Activated CD8-positive, alpha-beta T cell treated with anti-CD3 and anti-CD28 coated beads for 36 hours (primary cell): ENCODE results near the gene FUZ. TPM values are rescaled to one million over a fixed set of nuclear protein-coding genes. Genes with fewer than 3 reads are reported as not detected.

Experiments used
- ATAC-seq: fragments of 200-7000 bp; cut with Tn5 transposase; one replicate; pipeline ENCODE4 v1.10.0; 2021; ENCODE audit warnings: mild to moderate bottlenecking, moderate library complexity
- CTCF ChIA-PET: fragments of 350-600 bp; sonication (Branson Sonifier 250); formaldehyde crosslinking; loops from one replicate; lab custom pipeline; 2021; ENCODE audit warnings: antibody characterized with exemption; lab: Charles Lee
- POLR2A ChIA-PET: fragments of 350-600 bp; sonication (Branson Sonifier 250); formaldehyde crosslinking; loops from one replicate; lab custom pipeline; 2021; ENCODE audit warnings: antibody characterized with exemption; lab: Charles Lee
- DNase-seq: peaks from one replicate; pipeline ENCODE4 v3.0.0-alpha.2; 2020
- H3K27ac Mint-ChIP-seq: one replicate; pipeline ENCODE4 v1.8.0; 2021; ENCODE audit warnings: mild to moderate bottlenecking, mixed read lengths
- H3K27me3 Mint-ChIP-seq: one replicate; pipeline ENCODE4 v1.8.0; 2021; ENCODE audit warnings: mixed read lengths
- H3K36me3 Mint-ChIP-seq: one replicate; pipeline ENCODE4 v1.8.0; 2021; ENCODE audit warnings: low read depth, mixed read lengths
- H3K4me1 Mint-ChIP-seq: one replicate; pipeline ENCODE4 v1.8.0; 2021; ENCODE audit warnings: low read depth, mixed read lengths
- H3K4me3 Mint-ChIP-seq: one replicate; pipeline ENCODE4 v1.8.0; 2021; ENCODE audit warnings: mild to moderate bottlenecking, moderate library complexity, mixed read lengths
- H3K9me3 Mint-ChIP-seq: one replicate; pipeline ENCODE4 v1.8.0; 2021; ENCODE audit warnings: mixed read lengths
- CTCF ChIP-seq: fragments of 200-600 bp; IDR thresholded peaks from one replicate; pipeline ENCODE4 v1.8.0; 2022; ENCODE audit warnings: antibody characterized with exemption, mild to moderate bottlenecking
- intact Hi-C: fragments of 100-400 bp; cut with micrococcal nuclease; formaldehyde crosslinking; loops from one replicate; pipeline ENCODE4 v1.10.0; 2022
- total RNA-seq, 2 experiments: library from RNA; stranded (reverse); gene quantifications; one replicate each; pipeline ENCODE4 v1.2.3, GENCODE V29; 2021

FUZ gene
- total RNA-seq, 2 experiments from 2014 or later = 23.5 to 24.1 TPM

- ChIA-PET CTCF (no interaction called here), POLR2A (no interaction called here)
- Mint-ChIP-seq H3K9me3 (no peaks in the 10 kb centered on the region), H3K36me3 (peaks cover 27% of the 10 kb centered on the region), H3K4me1 (peaks cover 25% of the 10 kb centered on the region), H3K27me3 (no peaks in the 10 kb centered on the region), H3K4me3 (no peak overlapping the region), H3K27ac (peak overlapping the region; percentile 39)
- ATAC-seq (no peak), DNase-seq (no peak)
- TF ChIP-seq CTCF = no peak
- intact Hi-C loops = no loop called here
Measured at GRCh38 chr19:49805822-49806619, 7.1 kb downstream of the FUZ start.

GRCh38 chr19:49803529-49803856 is 9.6 kb downstream of the FUZ start:
- no peaks in the 10 kb centered on the region for H3K9me3 Mint-ChIP-seq
- no peak overlapping the region for H3K27ac Mint-ChIP-seq
- H3K4me3 Mint-ChIP-seq = no peak overlapping the region
- DNase-seq (no peak), ATAC-seq (no peak)
- TF ChIP-seq CTCF = no peak
- peaks cover 26% of the 10 kb centered on the region for H3K36me3 Mint-ChIP-seq
- intact Hi-C loops = no loop called here
- no peaks in the 10 kb centered on the region for H3K27me3 Mint-ChIP-seq
- ChIA-PET CTCF (no interaction called here), POLR2A (no interaction called here)
- peaks cover 11% of the 10 kb centered on the region for H3K4me1 Mint-ChIP-seq

GRCh38 chr19:49802836-49803528 is 10.1 kb downstream of the FUZ start:
- Mint-ChIP-seq H3K9me3 (no peaks in the 10 kb centered on the region), H3K4me3 (no peak overlapping the region), H3K36me3 (peaks cover 26% of the 10 kb centered on the region), H3K4me1 (peaks cover 7% of the 10 kb centered on the region), H3K27ac (no peak overlapping the region), H3K27me3 (no peaks in the 10 kb centered on the region)
- ChIA-PET CTCF (no interaction called here), POLR2A (no interaction called here)
- intact Hi-C loops = no loop called here
- TF ChIP-seq CTCF = no peak
- DNase-seq (no peak), ATAC-seq (no peak)

- no peak overlapping the region for H3K27ac Mint-ChIP-seq
- no peaks in the 10 kb centered on the region for H3K9me3 Mint-ChIP-seq
- no peak for DNase-seq
- ChIA-PET POLR2A (no interaction called here), CTCF (no interaction called here)
- no peak overlapping the region for H3K4me3 Mint-ChIP-seq
- intact Hi-C loops = no loop called here
- TF ChIP-seq CTCF = no peak
- no peaks in the 10 kb centered on the region for H3K27me3 Mint-ChIP-seq
- no peaks in the 10 kb centered on the region for H3K4me1 Mint-ChIP-seq
- ATAC-seq = no peak
- H3K36me3 Mint-ChIP-seq = peaks cover 26% of the 10 kb centered on the region
Measured at GRCh38 chr19:49801966-49802661, 11.0 kb downstream of the FUZ start.
